A673 (cell line): ENCODE data around the gene ILF3. TPM values are rescaled to one million over a fixed set of nuclear protein-coding genes. Genes with fewer than 3 reads are reported as not detected.

Source experiments
- BruUV-seq: library from RNA; stranded (reverse); fragments of 400-500 nt; replicated peaks from 2 replicates; lab custom pipeline; 2021; lab: Mats Ljungman, UMichigan
- CTCF ChIA-PET: fragments of 300-600 bp; sonication (Branson Sonifier 250); formaldehyde crosslinking; loops from one replicate; lab custom pipeline; 2022; ENCODE audit warnings: antibody characterized with exemption; lab: Charles Lee
- POLR2A ChIA-PET: fragments of 300-600 bp; sonication (Branson Sonifier 250); formaldehyde crosslinking; loops from one replicate; lab custom pipeline; 2022; ENCODE audit warnings: antibody characterized with exemption; ENCODE audit not compliant: low non-redundant PET; lab: Charles Lee
- DNase-seq: peaks from one replicate; pipeline ENCODE4 v3.0.0-alpha.2; 2015; ENCODE audit warnings: low spot score
- H3K27ac ChIP-seq: fragments of 200-600 bp; sonication (generic); 2 replicates; pipeline ENCODE4 v1.5.1; 2016; ENCODE audit warnings: mixed run types, low read depth, mild to moderate bottlenecking, mixed read lengths, antibody characterized with exemption, low read length; ENCODE audit not compliant: poor library complexity, severe bottlenecking
- H3K27me3 ChIP-seq: fragments of 200-600 bp; sonication (generic); replicated peaks from 2 replicates; pipeline ENCODE4 v1.6.1; 2017; ENCODE audit warnings: mixed run types, low read depth, mild to moderate bottlenecking, mixed read lengths, antibody characterized with exemption, low read length; ENCODE audit not compliant: insufficient read depth, poor library complexity
- H3K36me3 ChIP-seq: fragments of 200-600 bp; sonication (generic); 2 replicates; pipeline ENCODE4 v1.6.1; 2016; ENCODE audit warnings: mixed run types, mild to moderate bottlenecking, mixed read lengths, antibody characterized with exemption, low read length; ENCODE audit not compliant: insufficient read depth, poor library complexity, severe bottlenecking
- H3K4me1 ChIP-seq: fragments of 200-600 bp; sonication (generic); 2 replicates; pipeline ENCODE4 v1.6.1; 2017; ENCODE audit warnings: mixed run types, mild to moderate bottlenecking, mixed read lengths, antibody characterized with exemption, low read length; ENCODE audit not compliant: insufficient read depth, poor library complexity, severe bottlenecking
- H3K4me3 ChIP-seq: fragments of 200-600 bp; sonication (generic); 2 replicates; pipeline ENCODE4 v1.5.1; 2016; ENCODE audit warnings: low read depth, mixed run types, mild to moderate bottlenecking, mixed read lengths, low read length; ENCODE audit not compliant: poor library complexity, severe bottlenecking
- H3K9me3 ChIP-seq: fragments of 200-600 bp; sonication (generic); 2 replicates; pipeline ENCODE4 v1.6.1; 2016; ENCODE audit warnings: mixed run types, low read depth, mild to moderate bottlenecking, mixed read lengths, antibody characterized with exemption, low read length; ENCODE audit not compliant: poor library complexity, severe bottlenecking
- EZH2 ChIP-seq: fragments of 200-600 bp; sonication (generic); IDR thresholded peaks from 2 replicates; pipeline ENCODE4 v1.6.1; 2017; ENCODE audit warnings: borderline replicate concordance, low read depth, mild to moderate bottlenecking, mixed read lengths, antibody characterized with exemption, low read length; ENCODE audit not compliant: poor library complexity, severe bottlenecking
- intact Hi-C: fragments of 100-400 bp; cut with micrococcal nuclease; formaldehyde crosslinking; loops from one replicate; pipeline ENCODE4 v1.10.0; 2022; ENCODE audit not compliant: unreplicated experiment
- total RNA-seq: library from RNA; stranded (reverse); gene quantifications from 2 replicates; pipeline ENCODE4 v1.2.3, GENCODE V29; 2021
- TF ChIP-seq, protein P1 (sequence below): fragments of 300-800, 200-600 bp; sonication (generic); conservative IDR thresholded peaks from 2 replicates; pipeline ENCODE4 v1.5.1; 2017; ENCODE audit warnings: low read depth, mild to moderate bottlenecking, antibody characterized with exemption, low read length, moderate library complexity, mixed read lengths

Gene ILF3
- total RNA-seq, 1 experiment from 2014 or later: 683 TPM

DNA sequence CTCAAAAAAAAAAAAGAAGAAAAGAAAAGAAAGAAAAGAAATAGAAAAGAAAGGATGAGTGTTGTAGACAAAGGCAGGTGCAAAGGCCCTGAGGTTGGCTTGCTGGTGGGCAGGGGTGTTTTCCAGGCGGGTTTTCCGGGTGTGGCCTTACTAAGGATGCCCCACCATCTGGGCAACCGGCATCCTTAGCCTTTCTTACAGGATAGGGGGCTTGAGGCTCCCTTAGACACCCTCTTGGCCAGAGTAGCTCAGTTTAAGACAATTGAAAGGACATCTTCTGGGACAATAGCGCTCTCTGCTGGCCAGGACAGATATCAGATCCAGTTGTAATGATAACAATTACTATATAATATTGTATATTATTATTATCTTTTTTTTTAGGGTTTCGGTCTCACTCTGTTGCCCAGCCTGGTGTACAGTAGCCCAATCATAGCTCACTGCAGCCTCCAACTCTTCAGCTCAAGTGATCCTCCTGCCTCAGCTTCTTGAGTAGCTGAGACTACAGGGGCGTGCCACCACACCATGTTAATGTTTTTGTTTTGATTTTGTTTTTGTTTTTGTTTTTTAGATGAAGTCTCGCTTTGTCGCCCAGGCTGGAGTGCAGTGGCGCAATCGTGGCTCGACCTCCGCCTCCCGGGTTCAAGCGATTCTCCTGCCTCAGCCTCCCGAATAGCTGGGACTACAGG lies 45.6 kb downstream of the ILF3 start:
- intact Hi-C loops: loop anchor here (2.0 to 5.0 kb wide), 4 partner anchors 119 to 222 kb away; partner anchors contain the start of genes CDKN2D and KRI1
- Histone ChIP-seq H3K4me3 (no peak overlapping the region), H3K27ac (no peak overlapping the region), H3K36me3 (no peaks in the 10 kb centered on the region), H3K27me3 (no peaks in the 10 kb centered on the region), H3K9me3 (no peaks in the 10 kb centered on the region), H3K4me1 (peaks cover 10% of the 10 kb centered on the region)
- no peak for TF ChIP-seq EZH2
- TF ChIP-seq, protein P1, sequence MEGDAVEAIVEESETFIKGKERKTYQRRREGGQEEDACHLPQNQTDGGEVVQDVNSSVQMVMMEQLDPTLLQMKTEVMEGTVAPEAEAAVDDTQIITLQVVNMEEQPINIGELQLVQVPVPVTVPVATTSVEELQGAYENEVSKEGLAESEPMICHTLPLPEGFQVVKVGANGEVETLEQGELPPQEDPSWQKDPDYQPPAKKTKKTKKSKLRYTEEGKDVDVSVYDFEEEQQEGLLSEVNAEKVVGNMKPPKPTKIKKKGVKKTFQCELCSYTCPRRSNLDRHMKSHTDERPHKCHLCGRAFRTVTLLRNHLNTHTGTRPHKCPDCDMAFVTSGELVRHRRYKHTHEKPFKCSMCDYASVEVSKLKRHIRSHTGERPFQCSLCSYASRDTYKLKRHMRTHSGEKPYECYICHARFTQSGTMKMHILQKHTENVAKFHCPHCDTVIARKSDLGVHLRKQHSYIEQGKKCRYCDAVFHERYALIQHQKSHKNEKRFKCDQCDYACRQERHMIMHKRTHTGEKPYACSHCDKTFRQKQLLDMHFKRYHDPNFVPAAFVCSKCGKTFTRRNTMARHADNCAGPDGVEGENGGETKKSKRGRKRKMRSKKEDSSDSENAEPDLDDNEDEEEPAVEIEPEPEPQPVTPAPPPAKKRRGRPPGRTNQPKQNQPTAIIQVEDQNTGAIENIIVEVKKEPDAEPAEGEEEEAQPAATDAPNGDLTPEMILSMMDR: peak; percentile 66
- CTCF ChIA-PET: interaction anchor here (0.5 to 3.2 kb wide), 19 partner anchors 17 to 481 kb away, joined by 3 to 42 read pairs (median 4); no protein-coding TSS in a partner anchor
- peak; percentile 81 for DNase-seq
- POLR2A ChIA-PET: interaction anchor here (0.5 kb wide), 1 partner anchor 94 kb away, joined by 3 read pairs; no protein-coding TSS in a partner anchor
- no TSS peak for BruUV-seq

DNA sequence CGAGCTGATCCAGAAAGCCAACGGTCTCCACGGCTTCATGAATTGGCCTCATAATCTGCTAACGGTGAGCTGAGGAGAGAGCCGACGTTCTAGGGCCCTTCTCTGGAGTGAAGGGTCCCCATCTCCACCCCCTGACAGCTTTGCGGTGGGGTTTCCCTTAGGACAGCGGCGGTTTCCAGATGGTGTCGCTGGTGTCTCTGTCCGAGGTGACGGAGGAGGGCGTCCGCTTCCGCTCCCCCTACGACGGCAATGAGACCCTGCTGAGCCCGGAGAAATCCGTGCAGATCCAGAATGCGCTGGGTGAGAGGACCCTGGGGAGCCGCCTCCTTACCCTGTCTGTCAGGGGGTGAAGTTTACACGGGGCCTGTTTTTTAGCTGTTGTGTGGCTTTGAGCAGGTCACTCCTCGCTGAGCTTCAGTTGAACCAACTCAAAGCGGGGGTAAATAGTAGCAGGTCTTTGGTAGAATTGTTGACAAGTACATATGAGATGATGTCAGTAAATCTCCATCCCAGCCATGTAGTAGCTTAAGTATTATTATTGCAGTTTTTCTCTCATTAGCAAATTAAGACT lies 47.9 kb downstream of the ILF3 start:
- Histone ChIP-seq H3K4me1 (no peaks in the 10 kb centered on the region), H3K4me3 (peak overlapping the region; percentile 76), H3K36me3 (no peaks in the 10 kb centered on the region), H3K27ac (peak overlapping the region; percentile 70), H3K9me3 (no peaks in the 10 kb centered on the region), H3K27me3 (no peaks in the 10 kb centered on the region)
- no TSS peak for BruUV-seq
- DNase-seq: peak; percentile 72
- ChIA-PET CTCF (interaction anchor here (1.0 to 3.2 kb wide), 3 partner anchors 15 to 162 kb away, joined by 3 to 42 read pairs (median 12); no protein-coding TSS in a partner anchor), POLR2A (no interaction called here)
- intact Hi-C loops: no loop called here
- TF ChIP-seq, protein P1: 0 out of 2 replicates have a peak, but pooled peaks have one; percentile 35
- TF ChIP-seq EZH2: no peak

DNA sequence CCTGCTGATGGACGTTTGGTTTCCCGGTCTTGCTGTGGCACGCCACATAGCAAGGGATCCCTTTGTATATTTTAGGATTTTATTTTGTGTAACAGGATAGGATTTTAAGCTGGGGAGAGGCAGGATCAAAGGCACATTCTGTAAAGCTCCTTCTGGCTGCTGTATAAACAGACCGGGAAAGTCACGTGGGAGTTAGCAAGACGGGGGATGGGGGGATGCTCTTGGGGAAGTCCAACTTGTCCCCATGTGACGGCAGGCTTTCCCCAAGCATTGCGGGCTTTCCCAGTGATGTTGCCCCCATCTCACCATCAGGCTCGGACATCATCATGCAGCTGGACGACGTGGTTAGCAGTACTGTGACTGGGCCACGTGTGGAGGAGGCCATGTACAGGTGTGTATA lies 52.8 kb downstream of the ILF3 start:
- Histone ChIP-seq H3K27ac (no peak overlapping the region), H3K4me3 (no peak overlapping the region), H3K36me3 (peaks cover 4% of the 10 kb centered on the region), H3K27me3 (no peaks in the 10 kb centered on the region), H3K4me1 (no peaks in the 10 kb centered on the region), H3K9me3 (no peaks in the 10 kb centered on the region)
- TF ChIP-seq, protein P1: no peak
- TF ChIP-seq EZH2: no peak
- DNase-seq: no peak
- ChIA-PET CTCF (interaction anchor here (0.7 kb wide), 1 partner anchor 11 kb away, joined by 5 read pairs; no protein-coding TSS in a partner anchor), POLR2A (no interaction called here)
- intact Hi-C loops: no loop called here
- BruUV-seq: no TSS peak
